WTC11 (cell line): ENCODE measurements around the gene TRMT6.

Experiments used
- NFE2L1 ChIP-seq: sonication (generic); formaldehyde crosslinking; IDR thresholded peaks from 2 replicates; pipeline ENCODE4 v1.8.1; 2023; ENCODE audit warnings: missing genetic modification reagents
- NFYB ChIP-seq: sonication (generic); formaldehyde crosslinking; conservative IDR thresholded peaks from 2 replicates; pipeline ENCODE4 v1.8.0; 2022; ENCODE audit warnings: low read depth, missing genetic modification reagents
- NR1H2 ChIP-seq: sonication (generic); formaldehyde crosslinking; IDR thresholded peaks from 2 replicates; pipeline ENCODE4 v1.9.0; 2021; ENCODE audit warnings: mild to moderate bottlenecking, moderate library complexity, missing genetic modification reagents
- NR2C2 ChIP-seq: sonication (generic); formaldehyde crosslinking; IDR thresholded peaks from 2 replicates; pipeline ENCODE4 v1.8.0; 2022; ENCODE audit warnings: mild to moderate bottlenecking, missing genetic modification reagents
- ZBTB21 ChIP-seq: sonication (generic); formaldehyde crosslinking; IDR thresholded peaks from 2 replicates; pipeline ENCODE4 v1.8.1; 2023; ENCODE audit warnings: mild to moderate bottlenecking, missing genetic modification reagents, borderline replicate concordance
- ZNF671 ChIP-seq: fragments of 250-450 bp; sonication (Bioruptor Pico); IDR thresholded peaks from 2 replicates; pipeline ENCODE4 v1.8.0; 2021; ENCODE audit warnings: mild to moderate bottlenecking
- TF ChIP-seq, protein P1 (sequence below): fragments of 200-600 bp; IDR thresholded peaks from 2 replicates; pipeline ENCODE4 v1.8.0; 2022; ENCODE audit warnings: antibody characterized with exemption
- TF ChIP-seq, protein P2 (sequence below): sonication (generic); formaldehyde crosslinking; IDR thresholded peaks from 2 replicates; pipeline ENCODE4 v1.8.0; 2022; ENCODE audit warnings: mild to moderate bottlenecking, missing genetic modification reagents
- TF ChIP-seq, protein P3 (sequence below): sonication (generic); formaldehyde crosslinking; IDR thresholded peaks from 2 replicates; pipeline ENCODE4 v1.8.1; 2023; ENCODE audit warnings: mild to moderate bottlenecking, missing genetic modification reagents
- TF ChIP-seq, protein P4 (sequence below): sonication (generic); formaldehyde crosslinking; IDR thresholded peaks from 2 replicates; pipeline ENCODE4 v1.8.0; 2022; ENCODE audit warnings: mild to moderate bottlenecking, missing genetic modification reagents
- TF ChIP-seq, protein P5 (sequence below): sonication (generic); formaldehyde crosslinking; conservative IDR thresholded peaks from 2 replicates; pipeline ENCODE4 v1.8.1; 2022; ENCODE audit warnings: mild to moderate bottlenecking, missing genetic modification reagents

DNA sequence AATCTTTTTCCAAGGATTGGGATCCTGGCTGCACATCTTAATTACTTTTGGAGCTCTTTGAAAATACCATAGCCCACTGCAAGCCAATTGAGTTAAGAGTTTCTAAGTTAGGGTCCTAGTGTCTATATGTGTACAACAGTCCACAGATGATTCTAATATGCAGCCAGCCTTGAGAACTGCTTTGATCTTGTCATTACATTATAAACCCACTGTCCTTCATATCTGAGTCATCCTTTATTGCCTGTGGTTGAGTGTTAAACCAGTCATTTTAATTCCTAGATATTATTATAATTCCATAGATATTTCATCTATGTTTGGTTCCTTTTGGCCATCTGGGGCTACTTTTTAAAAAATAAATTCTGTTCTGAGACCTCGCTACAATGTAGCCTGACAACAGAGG is 24.2 kb upstream of the TRMT6 start:
- TF ChIP-seq ZNF671 (CRISPR knock-in tag): no peak
- TF ChIP-seq, protein P1, sequence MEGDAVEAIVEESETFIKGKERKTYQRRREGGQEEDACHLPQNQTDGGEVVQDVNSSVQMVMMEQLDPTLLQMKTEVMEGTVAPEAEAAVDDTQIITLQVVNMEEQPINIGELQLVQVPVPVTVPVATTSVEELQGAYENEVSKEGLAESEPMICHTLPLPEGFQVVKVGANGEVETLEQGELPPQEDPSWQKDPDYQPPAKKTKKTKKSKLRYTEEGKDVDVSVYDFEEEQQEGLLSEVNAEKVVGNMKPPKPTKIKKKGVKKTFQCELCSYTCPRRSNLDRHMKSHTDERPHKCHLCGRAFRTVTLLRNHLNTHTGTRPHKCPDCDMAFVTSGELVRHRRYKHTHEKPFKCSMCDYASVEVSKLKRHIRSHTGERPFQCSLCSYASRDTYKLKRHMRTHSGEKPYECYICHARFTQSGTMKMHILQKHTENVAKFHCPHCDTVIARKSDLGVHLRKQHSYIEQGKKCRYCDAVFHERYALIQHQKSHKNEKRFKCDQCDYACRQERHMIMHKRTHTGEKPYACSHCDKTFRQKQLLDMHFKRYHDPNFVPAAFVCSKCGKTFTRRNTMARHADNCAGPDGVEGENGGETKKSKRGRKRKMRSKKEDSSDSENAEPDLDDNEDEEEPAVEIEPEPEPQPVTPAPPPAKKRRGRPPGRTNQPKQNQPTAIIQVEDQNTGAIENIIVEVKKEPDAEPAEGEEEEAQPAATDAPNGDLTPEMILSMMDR: no peak
- TF ChIP-seq, protein P2, sequence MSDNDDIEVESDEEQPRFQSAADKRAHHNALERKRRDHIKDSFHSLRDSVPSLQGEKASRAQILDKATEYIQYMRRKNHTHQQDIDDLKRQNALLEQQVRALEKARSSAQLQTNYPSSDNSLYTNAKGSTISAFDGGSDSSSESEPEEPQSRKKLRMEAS: no peak
- TF ChIP-seq NFE2L1 (CRISPR knock-in tag): no peak
- TF ChIP-seq ZBTB21 (CRISPR knock-in tag): no peak
- TF ChIP-seq, protein P3, sequence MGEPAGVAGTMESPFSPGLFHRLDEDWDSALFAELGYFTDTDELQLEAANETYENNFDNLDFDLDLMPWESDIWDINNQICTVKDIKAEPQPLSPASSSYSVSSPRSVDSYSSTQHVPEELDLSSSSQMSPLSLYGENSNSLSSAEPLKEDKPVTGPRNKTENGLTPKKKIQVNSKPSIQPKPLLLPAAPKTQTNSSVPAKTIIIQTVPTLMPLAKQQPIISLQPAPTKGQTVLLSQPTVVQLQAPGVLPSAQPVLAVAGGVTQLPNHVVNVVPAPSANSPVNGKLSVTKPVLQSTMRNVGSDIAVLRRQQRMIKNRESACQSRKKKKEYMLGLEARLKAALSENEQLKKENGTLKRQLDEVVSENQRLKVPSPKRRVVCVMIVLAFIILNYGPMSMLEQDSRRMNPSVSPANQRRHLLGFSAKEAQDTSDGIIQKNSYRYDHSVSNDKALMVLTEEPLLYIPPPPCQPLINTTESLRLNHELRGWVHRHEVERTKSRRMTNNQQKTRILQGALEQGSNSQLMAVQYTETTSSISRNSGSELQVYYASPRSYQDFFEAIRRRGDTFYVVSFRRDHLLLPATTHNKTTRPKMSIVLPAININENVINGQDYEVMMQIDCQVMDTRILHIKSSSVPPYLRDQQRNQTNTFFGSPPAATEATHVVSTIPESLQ: no peak
- TF ChIP-seq, protein P4, sequence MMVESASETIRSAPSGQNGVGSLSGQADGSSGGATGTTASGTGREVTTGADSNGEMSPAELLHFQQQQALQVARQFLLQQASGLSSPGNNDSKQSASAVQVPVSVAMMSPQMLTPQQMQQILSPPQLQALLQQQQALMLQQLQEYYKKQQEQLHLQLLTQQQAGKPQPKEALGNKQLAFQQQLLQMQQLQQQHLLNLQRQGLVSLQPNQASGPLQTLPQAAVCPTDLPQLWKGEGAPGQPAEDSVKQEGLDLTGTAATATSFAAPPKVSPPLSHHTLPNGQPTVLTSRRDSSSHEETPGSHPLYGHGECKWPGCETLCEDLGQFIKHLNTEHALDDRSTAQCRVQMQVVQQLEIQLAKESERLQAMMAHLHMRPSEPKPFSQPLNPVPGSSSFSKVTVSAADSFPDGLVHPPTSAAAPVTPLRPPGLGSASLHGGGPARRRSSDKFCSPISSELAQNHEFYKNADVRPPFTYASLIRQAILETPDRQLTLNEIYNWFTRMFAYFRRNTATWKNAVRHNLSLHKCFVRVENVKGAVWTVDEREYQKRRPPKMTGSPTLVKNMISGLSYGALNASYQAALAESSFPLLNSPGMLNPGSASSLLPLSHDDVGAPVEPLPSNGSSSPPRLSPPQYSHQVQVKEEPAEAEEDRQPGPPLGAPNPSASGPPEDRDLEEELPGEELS (CRISPR knock-in tag): no peak
- no peak for TF ChIP-seq NFYB
- TF ChIP-seq NR1H2: no peak
- TF ChIP-seq NR2C2 (CRISPR knock-in tag): no peak
- TF ChIP-seq, protein P5, sequence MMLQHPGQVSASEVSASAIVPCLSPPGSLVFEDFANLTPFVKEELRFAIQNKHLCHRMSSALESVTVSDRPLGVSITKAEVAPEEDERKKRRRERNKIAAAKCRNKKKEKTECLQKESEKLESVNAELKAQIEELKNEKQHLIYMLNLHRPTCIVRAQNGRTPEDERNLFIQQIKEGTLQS (CRISPR knock-in tag): no peak
